GM12878 (cell line): ENCODE data around the gene HSD17B4. TPM values are rescaled to one million over a fixed set of nuclear protein-coding genes. Genes with fewer than 3 reads are reported as not detected.
"Not testable (repeated sequence)": the region's sequence is repeated elsewhere in the genome, so short reads cannot be mapped to it uniquely, and the experiment has no call there.

Experiments used
- ATAC-seq: fragments of 200-7000 bp; cut with Tn5 transposase; 3 replicates; pipeline ENCODE4 v1.9.1; 2020; ENCODE audit warnings: mild to moderate bottlenecking, moderate library complexity
- BruUV-seq: library from RNA; stranded (reverse); fragments of 400-500 nt; replicated peaks from 2 replicates; lab custom pipeline; 2021; lab: Mats Ljungman, UMichigan
- CTCF ChIA-PET: fragments of 300-600 bp; sonication (Branson Sonifier 250); formaldehyde crosslinking; extraction: SDS; loops from one replicate; lab custom pipeline; 2021; ENCODE audit warnings: inconsistent platforms; lab: Yijun Ruan, JAX
- POLR2A ChIA-PET: fragments of 350-600 bp; formaldehyde crosslinking; extraction: SDS; loops from one replicate; lab custom pipeline; 2021; ENCODE audit warnings: inconsistent platforms; lab: Charles Lee
- RAD21 ChIA-PET: fragments of 300-600 bp; sonication (Branson Sonifier 250); formaldehyde crosslinking; loops from one replicate; lab custom pipeline; 2023; ENCODE audit warnings: antibody characterized with exemption; ENCODE audit not compliant: unreplicated experiment; lab: Charles Lee
- SMC1A ChIA-PET: fragments of 300-600 bp; sonication (Branson Sonifier 250); formaldehyde crosslinking; loops from one replicate; lab custom pipeline; 2023; ENCODE audit not compliant: unreplicated experiment, uncharacterized antibody; lab: Charles Lee
- DNase-seq: peaks from one replicate; pipeline ENCODE4 v3.0.0-alpha.2; 2011; ENCODE audit warnings: low read depth, low spot score
- FAIRE-seq: peaks from 3 replicates; lab custom pipeline; 2011; peaks lifted over from hg19 to GRCh38; lab: Jason Lieb, UNC
- H2AFZ ChIP-seq: 2 replicates; pipeline ENCODE4 v1.6.0; 2011; ENCODE audit warnings: low read depth, low read length, control low read depth; ENCODE audit not compliant: control insufficient read depth
- H3K27ac ChIP-seq: 2 replicates; pipeline ENCODE4 v1.5.1; 2011; ENCODE audit warnings: control low read depth; ENCODE audit not compliant: control insufficient read depth, insufficient read depth
- H3K27me3 ChIP-seq, 2 experiments: replicated peaks in 1 of 2; 2 replicates each; pipeline versions ENCODE4 v1.6.0 to v1.6.1; 2011; ENCODE audit warnings: low read length in 1 of 2; ENCODE audit not compliant: control insufficient read depth in 2 of 2, insufficient read depth in 2 of 2
- H3K36me3 ChIP-seq, 2 experiments: 2 replicates each; pipeline ENCODE4 v1.5.1; 2011; ENCODE audit warnings: low read length in 1 of 2; ENCODE audit not compliant: control insufficient read depth in 2 of 2, insufficient read depth in 2 of 2
- H3K4me1 ChIP-seq: 2 replicates; pipeline ENCODE4 v1.6.1; 2011; ENCODE audit warnings: mild to moderate bottlenecking, low read length, moderate library complexity, mixed read lengths; ENCODE audit not compliant: control insufficient read depth, insufficient read depth
- H3K4me2 ChIP-seq: 2 replicates; pipeline ENCODE4 v1.6.0; 2011; ENCODE audit warnings: control low read depth; ENCODE audit not compliant: control insufficient read depth, insufficient read depth
- H3K4me3 ChIP-seq: fragments of 200-600 bp; sonication (generic); 2 replicates; pipeline ENCODE4 v1.5.1; 2016
- H3K79me2 ChIP-seq: 2 replicates; pipeline ENCODE4 v1.6.0; 2011; ENCODE audit warnings: low read length; ENCODE audit not compliant: control insufficient read depth, insufficient read depth
- H3K9ac ChIP-seq: 2 replicates; pipeline ENCODE4 v1.8.0; 2011; ENCODE audit warnings: low read length, control low read depth, mixed read lengths; ENCODE audit not compliant: control insufficient read depth, insufficient read depth
- H3K9me3 ChIP-seq: replicated peaks from 3 replicates; pipeline ENCODE4 v1.5.1; 2011; ENCODE audit warnings: mild to moderate bottlenecking, low read length; ENCODE audit not compliant: control insufficient read depth, insufficient read depth
- H4K20me1 ChIP-seq: 2 replicates; pipeline ENCODE4 v1.6.0; 2011; ENCODE audit not compliant: control insufficient read depth, insufficient read depth
- WGBS: methylation state at CpG from one replicate; pipeline ENCODE4 v1.1.6; 2016; ENCODE audit warnings: low lambda C conversion rate; ENCODE audit not compliant: insufficient replicate concordance, insufficient coverage; ENCODE audit errors: missing lambda C conversion rate; 5-methylcytosine and 5-hydroxymethylcytosine counted together
- in situ Hi-C: fragments of 300-500 bp; cut with MboI; formaldehyde crosslinking; loops from 9 replicates; pipeline ENCODE4 v1.14.3; 2018; ENCODE audit warnings: mixed read lengths
- intact Hi-C: fragments of 100-400 bp; cut with micrococcal nuclease; formaldehyde crosslinking; loops from one replicate; pipeline ENCODE4 v1.14.2; 2022; ENCODE audit not compliant: unreplicated experiment
- polyA plus RNA-seq, 11 experiments: library from polyadenylated mRNA; depleted of rRNA in 4 of 11; unstranded in 6 of 11; stranded (reverse) in 5 of 11; fragments of >200 nt; fragmentation: Nextera tagmentation in 4 of 11; fragmentation: Illumina TruSeq in 1 of 11; extraction: Ambion mirVana in 4 of 11; extraction: Trizol in 1 of 11; gene quantifications; 1 replicate in 1 of 11; 2 replicates in 10 of 11; pipeline versions ENCODE4 v1.2.1 to v1.2.3, GENCODE V29; 2011 to 2016; ENCODE audit warnings: inconsistent platforms in 2 of 11, missing spikeins in 2 of 11, low read depth in 1 of 11
- total RNA-seq, 4 experiments: library from RNA; depleted of rRNA in 3 of 4; stranded (reverse); fragments of >200 nt in 3 of 4; fragmentation: Illumina TruSeq in 1 of 4; extraction: Trizol in 1 of 4; gene quantifications; 2 replicates each; pipeline versions ENCODE4 v1.2.1 to v1.2.3, GENCODE V29; 2013 to 2021

The HSD17B4 gene
- total and polyA plus RNA-seq, 10 of the 15 experiments (the other 5 are each of a cell fraction or from before 2014, with no cell fraction given), result 38.6 to 125 (median 93.0) TPM

DNA sequence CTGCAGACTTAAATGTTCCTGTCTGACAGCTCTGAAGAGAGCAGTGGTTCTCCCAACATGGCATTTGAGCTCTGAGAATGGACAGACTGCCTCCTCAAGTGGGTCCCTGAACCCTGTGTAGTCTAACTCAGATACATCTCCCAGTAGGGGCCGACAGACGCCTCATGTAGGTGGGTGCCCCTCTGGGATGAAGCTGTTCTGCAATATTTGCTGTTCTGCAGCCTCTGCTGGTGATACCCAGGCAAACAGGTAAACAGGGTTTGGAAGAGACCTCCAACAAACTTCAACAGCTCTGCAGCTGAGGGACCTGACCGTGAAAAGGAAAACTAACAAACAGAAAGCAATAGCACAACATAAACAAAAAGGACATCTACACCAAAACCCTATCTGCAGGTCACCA is 12.7 kb upstream of the HSD17B4 start:
- DNase-seq, H4K20me1 ChIP-seq, FAIRE-seq, POLR2A ChIA-PET, H3K27ac ChIP-seq, in situ Hi-C loops, H3K9me3 ChIP-seq, BruUV-seq, H2AFZ ChIP-seq, H3K4me3 ChIP-seq, H3K36me3 ChIP-seq, H3K4me2 ChIP-seq, H3K27me3 ChIP-seq, ATAC-seq, intact Hi-C loops, H3K4me1 ChIP-seq, H3K9ac ChIP-seq, H3K79me2 ChIP-seq: not testable (repeated sequence)
- 26% methylated on average over 3 of the region's 3 CpGs for whole genome bisulfite sequencing
- ChIA-PET RAD21 (interaction anchor here (1.1 to 2.4 kb wide), 2 partner anchors 418 to 452 kb away, joined by 4 to 5 read pairs; partner anchors contain the start of gene DTWD2), SMC1A (interaction anchor here (1.1 to 1.3 kb wide), 3 partner anchors 21 to 202 kb away, joined by 3 to 7 read pairs (median 4); no protein-coding TSS in a partner anchor), CTCF (interaction anchor here (1.6 to 1.8 kb wide), 3 partner anchors 14 to 27 kb away, joined by 4 to 6 read pairs (median 5); no protein-coding TSS in a partner anchor)

DNA sequence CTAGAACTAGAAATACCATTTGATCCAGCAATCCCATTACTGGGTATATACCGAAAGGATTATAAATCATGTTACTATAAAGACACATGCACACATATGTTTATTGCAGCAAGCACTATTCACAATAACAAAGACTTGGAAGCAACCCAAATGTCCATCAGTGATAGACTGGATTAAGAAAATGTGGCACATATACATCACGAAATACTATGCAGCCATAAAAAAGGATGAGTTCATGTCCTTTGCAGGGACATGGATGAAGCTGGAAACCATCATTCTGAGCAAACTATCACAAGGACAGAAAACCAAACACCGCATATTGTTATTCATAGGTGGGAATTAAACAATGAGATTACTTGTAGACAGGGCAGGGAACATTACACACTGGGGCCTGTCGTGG is 7.7 kb upstream of the HSD17B4 start:
- CTCF ChIA-PET, result interaction anchor here (1.8 kb wide), 1 partner anchor 21 kb away, joined by 5 read pairs; no protein-coding TSS in a partner anchor
- H3K4me2 ChIP-seq, result not testable (repeated sequence)
- 56% methylated on average over 4 of the region's 4 CpGs for WGBS

More for the DNA sequence above, 7.7 kb upstream of the HSD17B4 start:
- DNase-seq, POLR2A ChIA-PET, H3K9ac ChIP-seq, H3K9me3 ChIP-seq, H4K20me1 ChIP-seq, H3K4me1 ChIP-seq, H3K79me2 ChIP-seq, SMC1A ChIA-PET, H3K27me3 ChIP-seq, H3K27ac ChIP-seq, RAD21 ChIA-PET, H3K4me3 ChIP-seq, ATAC-seq, in situ Hi-C loops, H3K36me3 ChIP-seq, H2AFZ ChIP-seq, FAIRE-seq, BruUV-seq, intact Hi-C loops: not testable (repeated sequence)
